Hepatocyte (in vitro differentiated cells): Measurements from ENCODE around the gene GGCT.

Source experiments
- CTCF ChIP-seq: fragments of 200-600 bp; sonication (generic); IDR thresholded peaks from 2 replicates; pipeline ENCODE4 v1.5.1; 2016; ENCODE audit warnings: antibody characterized with exemption, mild to moderate bottlenecking; ENCODE audit not compliant: poor library complexity
- EZH2 ChIP-seq: fragments of 200-600 bp; sonication (generic); IDR thresholded peaks from 2 replicates; pipeline ENCODE4 v1.6.1; 2016; ENCODE audit warnings: antibody characterized with exemption, mild to moderate bottlenecking, borderline replicate concordance
- EZH2phosphoT487 ChIP-seq: fragments of 200-600 bp; sonication (generic); IDR thresholded peaks from one replicate; pipeline ENCODE4 v1.6.1; 2018; ENCODE audit warnings: antibody characterized with exemption, mild to moderate bottlenecking, low read depth, moderate library complexity; ENCODE audit not compliant: unreplicated experiment, severe bottlenecking

GRCh38 chr7:30472081-30472783 lies 32.4 kb downstream of the GGCT start:
- TF ChIP-seq CTCF, result no peak
- TF ChIP-seq EZH2, result no peak
- no peak for TF ChIP-seq EZH2phosphoT487
